Subcutaneous abdominal adipose tissue (tissue), 5 donors: ENCODE data around the gene CPA4.

Experiments used
- H3K27ac ChIP-seq: one replicate; pipeline ENCODE4 v1.7.0; 2013; ENCODE audit warnings: low read depth, mild to moderate bottlenecking, inconsistent platforms, low read length, moderate library complexity
- H3K27me3 ChIP-seq, 5 donors: one replicate each; pipeline ENCODE4 v1.7.0; 2013; ENCODE audit warnings: low read length in 5 of 5, inconsistent platforms in 1 of 5; ENCODE audit not compliant: control insufficient read depth in 5 of 5, insufficient read depth in 4 of 5
- H3K36me3 ChIP-seq, 5 donors: one replicate each; pipeline ENCODE4 v1.7.0; 2013; ENCODE audit warnings: low read length in 5 of 5; ENCODE audit not compliant: control insufficient read depth in 5 of 5, insufficient read depth in 5 of 5
- H3K4me1 ChIP-seq, 5 donors: one replicate each; pipeline ENCODE4 v1.7.0; 2013; ENCODE audit warnings: low read length in 5 of 5, mild to moderate bottlenecking in 3 of 5, moderate library complexity in 1 of 5; ENCODE audit not compliant: control insufficient read depth in 5 of 5, insufficient read depth in 5 of 5
- H3K4me3 ChIP-seq, 5 donors: one replicate each; pipeline ENCODE4 v1.7.0; 2013; ENCODE audit warnings: low read length in 5 of 5, low read depth in 1 of 5
- H3K9ac ChIP-seq, 5 donors: one replicate each; pipeline ENCODE4 v1.7.0; 2013; ENCODE audit warnings: low read length in 5 of 5, mild to moderate bottlenecking in 4 of 5, moderate library complexity in 3 of 5
- H3K9me3 ChIP-seq, 5 donors: one replicate each; pipeline ENCODE4 v1.7.0; 2013; ENCODE audit warnings: low read length in 5 of 5; ENCODE audit not compliant: control insufficient read depth in 5 of 5
- donor health status: healthy.
- donor health status: healthy.
- donor health status: healthy.
- donor health status: healthy.
- donor health status: healthy.

Gene CPA4

GRCh38 chr7:130349911-130350782 lies 57.2 kb downstream of the CPA4 start:
- Histone ChIP-seq H3K9ac (peak overlapping the region in 3 of 5 donors; percentile 20 to 26 (median 24)), H3K27me3 (no peaks in the 10 kb centered on the region), H3K27ac (peak overlapping the region; percentile 84)

GRCh38 chr7:130350945-130351790 lies 58.2 kb downstream of the CPA4 start:
- H3K9ac ChIP-seq, result peak overlapping the region; percentile 20 to 63 (median 24)
- H3K4me1 ChIP-seq, result peaks cover 21 to 50% (median 37%) of the 10 kb centered on the region in 5 donors
- no peaks in the 10 kb centered on the region for H3K36me3 ChIP-seq
- no peaks in the 10 kb centered on the region for H3K9me3 ChIP-seq
- no peaks in the 10 kb centered on the region for H3K27me3 ChIP-seq
- peak overlapping the region in 1 of 5 donors; percentile 0 for H3K4me3 ChIP-seq
- H3K27ac ChIP-seq, result peak overlapping the region; percentile 84

More at GRCh38 chr7:130349911-130350782, 57.2 kb downstream of the CPA4 start:
- Histone ChIP-seq H3K36me3 (no peaks in the 10 kb centered on the region), H3K4me1 (peaks cover 16 to 42% (median 30%) of the 10 kb centered on the region in 5 donors), H3K4me3 (peak overlapping the region in 2 of 5 donors; percentile 0 to 42), H3K9me3 (no peaks in the 10 kb centered on the region)

GRCh38 chr7:130351791-130352090 lies 58.8 kb downstream of the CPA4 start:
- Histone ChIP-seq H3K27ac (peak overlapping the region; percentile 84), H3K4me1 (peaks cover 27 to 55% (median 42%) of the 10 kb centered on the region in 5 donors), H3K4me3 (no peak overlapping the region), H3K36me3 (no peaks in the 10 kb centered on the region), H3K9ac (no peak overlapping the region), H3K27me3 (no peaks in the 10 kb centered on the region), H3K9me3 (no peaks in the 10 kb centered on the region)

- Histone ChIP-seq H3K36me3 (no peaks in the 10 kb centered on the region), H3K9me3 (no peaks in the 10 kb centered on the region), H3K4me1 (peaks cover 27 to 62% (median 45%) of the 10 kb centered on the region in 5 donors), H3K9ac (peak overlapping the region in 1 of 5 donors; percentile 69), H3K4me3 (no peak overlapping the region), H3K27me3 (no peaks in the 10 kb centered on the region), H3K27ac (peak overlapping the region; percentile 84)
Observed at GRCh38 chr7:130352194-130353074, 59.5 kb downstream of the CPA4 start.

GRCh38 chr7:130353196-130353595 lies 60.2 kb downstream of the CPA4 start:
- peak overlapping the region in 1 of 5 donors; percentile 69 for H3K9ac ChIP-seq

GRCh38 chr7:130356121-130356875 lies 63.3 kb downstream of the CPA4 start:
- H3K4me3 ChIP-seq, result peak overlapping the region in 1 of 5 donors; percentile 20
- H3K36me3 ChIP-seq, result no peaks in the 10 kb centered on the region
- peak overlapping the region; percentile 16 to 75 (median 54) for H3K9ac ChIP-seq
- H3K27me3 ChIP-seq, result no peaks in the 10 kb centered on the region
- H3K4me1 ChIP-seq, result peaks cover 15 to 49% (median 34%) of the 10 kb centered on the region in 5 donors
- peaks cover 3 to 21% (median 16%) of the 10 kb centered on the region in 5 donors for H3K9me3 ChIP-seq
- H3K27ac ChIP-seq, result peak overlapping the region; percentile 92

More at GRCh38 chr7:130353196-130353595, 60.2 kb downstream of the CPA4 start:
- Histone ChIP-seq H3K4me1 (peaks cover 27 to 66% (median 45%) of the 10 kb centered on the region in 5 donors), H3K4me3 (no peak overlapping the region), H3K27ac (peak overlapping the region; percentile 54), H3K36me3 (no peaks in the 10 kb centered on the region), H3K9me3 (no peaks in the 10 kb centered on the region), H3K27me3 (no peaks in the 10 kb centered on the region)

- peak overlapping the region; percentile 16 to 75 (median 54) for H3K9ac ChIP-seq
- H3K27ac ChIP-seq, result peak overlapping the region; percentile 92
- H3K4me3 ChIP-seq, result peak overlapping the region in 1 of 5 donors; percentile 20
- H3K27me3 ChIP-seq, result no peaks in the 10 kb centered on the region
- H3K4me1 ChIP-seq, result peaks cover 13 to 42% (median 27%) of the 10 kb centered on the region in 5 donors
- no peaks in the 10 kb centered on the region for H3K36me3 ChIP-seq
- peaks cover 3 to 21% (median 16%) of the 10 kb centered on the region in 5 donors for H3K9me3 ChIP-seq
Observed at GRCh38 chr7:130356876-130357611, 64.1 kb downstream of the CPA4 start.

- Histone ChIP-seq H3K27me3 (no peaks in the 10 kb centered on the region), H3K36me3 (no peaks in the 10 kb centered on the region), H3K9ac (peak overlapping the region in 1 of 5 donors; percentile 19), H3K9me3 (peaks cover 3 to 21% (median 16%) of the 10 kb centered on the region in 5 donors), H3K27ac (no peak overlapping the region), H3K4me3 (no peak overlapping the region), H3K4me1 (peaks cover 12 to 36% (median 16%) of the 10 kb centered on the region in 5 donors)
Observed at GRCh38 chr7:130358471-130358870, 65.5 kb downstream of the CPA4 start.
